CD14-positive monocyte (primary cell): ENCODE results near the gene ZBTB1. TPM values are rescaled to one million over a fixed set of nuclear protein-coding genes. Genes with fewer than 3 reads are reported as not detected.

ENCODE experiments used
- DNase-seq, 3 donors: peaks; one replicate each; pipeline ENCODE4 v3.0.0-alpha.2; 2011 to 2022
- H2AFZ ChIP-seq: 2 replicates; pipeline ENCODE4 v1.6.0; 2012; ENCODE audit warnings: mild to moderate bottlenecking, low read depth, low read length, inconsistent platforms; ENCODE audit not compliant: insufficient read depth, poor library complexity, severe bottlenecking
- H3K27ac ChIP-seq, 2 donors: 1 replicate in 1 of 2; 2 replicates in 1 of 2; pipeline ENCODE4 v1.5.1; 2012 to 2013; ENCODE audit warnings: low read length in 2 of 2, control low read depth in 1 of 2, inconsistent platforms in 1 of 2, low read depth in 1 of 2, mild to moderate bottlenecking in 1 of 2
- H3K27me3 ChIP-seq, 2 donors: one replicate each; pipeline versions ENCODE4 v1.6.0 to v1.6.1; 2011 to 2013; ENCODE audit warnings: low read length in 2 of 2; ENCODE audit not compliant: control insufficient read depth in 2 of 2, insufficient read depth in 2 of 2
- H3K36me3 ChIP-seq, 2 donors: replicated peaks in 1 of 2; 1 replicate in 1 of 2; 2 replicates in 1 of 2; pipeline versions ENCODE4 v1.5.1 to v1.6.1; 2012 to 2013; ENCODE audit warnings: low read length in 2 of 2, control low read depth in 1 of 2, inconsistent platforms in 1 of 2, mild to moderate bottlenecking in 1 of 2; ENCODE audit not compliant: insufficient read depth in 2 of 2, control insufficient read depth in 1 of 2
- H3K4me1 ChIP-seq, 2 donors: 1 replicate in 1 of 2; 2 replicates in 1 of 2; pipeline versions ENCODE4 v1.5.1 to v1.6.1; 2012 to 2013; ENCODE audit warnings: low read length in 2 of 2, control low read depth in 1 of 2, inconsistent platforms in 1 of 2, mild to moderate bottlenecking in 1 of 2, moderate library complexity in 1 of 2; ENCODE audit not compliant: insufficient read depth in 2 of 2, control insufficient read depth in 1 of 2
- H3K4me2 ChIP-seq: replicated peaks from 2 replicates; pipeline ENCODE3; 2012; ENCODE audit warnings: low read length, moderate library complexity, mild to moderate bottlenecking; ENCODE audit not compliant: poor library complexity, severe bottlenecking; ENCODE audit errors: extremely low read depth
- H3K4me3 ChIP-seq, 3 experiments: fragments of 200-600 bp in 1 of 3; sonication (generic) in 1 of 3; replicated peaks in 1 of 3; 1 replicate in 2 of 3; 2 replicates in 1 of 3; pipeline ENCODE4 v1.5.1; 2011 to 2013; ENCODE audit warnings: low read length in 3 of 3, mild to moderate bottlenecking in 3 of 3, control low read depth in 2 of 3, low read depth in 2 of 3, inconsistent platforms in 1 of 3, moderate library complexity in 1 of 3
- H3K79me2 ChIP-seq: 2 replicates; pipeline ENCODE4 v1.6.0; 2012; ENCODE audit warnings: mild to moderate bottlenecking, control low read depth, inconsistent platforms, low read length, moderate library complexity; ENCODE audit not compliant: insufficient read depth
- H3K9ac ChIP-seq: 2 replicates; pipeline ENCODE4 v1.6.0; 2017; ENCODE audit warnings: low read length, mild to moderate bottlenecking; ENCODE audit not compliant: insufficient read depth, poor library complexity, severe bottlenecking
- H3K9me3 ChIP-seq, 2 donors: replicated peaks in 1 of 2; 1 replicate in 1 of 2; 2 replicates in 1 of 2; pipeline versions ENCODE4 v1.5.1 to v1.6.1; 2012 to 2013; ENCODE audit warnings: low read length in 2 of 2, control low read depth in 1 of 2; ENCODE audit not compliant: control insufficient read depth in 1 of 2, insufficient read depth in 1 of 2
- H4K20me1 ChIP-seq: 2 replicates; pipeline ENCODE4 v1.6.0; 2012; ENCODE audit warnings: mild to moderate bottlenecking, low read length, control low read depth, moderate library complexity; ENCODE audit not compliant: insufficient read depth
- H3K27ac Mint-ChIP-seq, 7 donors: one replicate each; pipeline ENCODE4 v1.8.0; 2020; ENCODE audit warnings: mild to moderate bottlenecking in 7 of 7, mixed read lengths in 7 of 7, moderate library complexity in 6 of 7, inconsistent platforms in 2 of 7
- H3K27me3 Mint-ChIP-seq, 3 donors: one replicate each; pipeline ENCODE4 v1.8.0; 2021 to 2022; ENCODE audit warnings: low read depth in 3 of 3, mild to moderate bottlenecking in 3 of 3, mixed read lengths in 3 of 3, moderate library complexity in 3 of 3, inconsistent platforms in 1 of 3
- H3K36me3 Mint-ChIP-seq, 2 donors: one replicate each; pipeline ENCODE4 v1.8.0; 2020; ENCODE audit warnings: mixed read lengths in 2 of 2, inconsistent platforms in 1 of 2, mild to moderate bottlenecking in 1 of 2
- H3K4me1 Mint-ChIP-seq: one replicate; pipeline ENCODE4 v1.8.0; 2020; ENCODE audit warnings: mild to moderate bottlenecking, mixed read lengths
- H3K4me3 Mint-ChIP-seq, 2 donors: one replicate each; pipeline ENCODE4 v1.8.0; 2020; ENCODE audit warnings: mild to moderate bottlenecking in 2 of 2, mixed read lengths in 2 of 2, moderate library complexity in 1 of 2
- H3K9me3 Mint-ChIP-seq, 7 donors: one replicate each; pipeline ENCODE4 v1.8.0; 2020 to 2022; ENCODE audit warnings: mixed read lengths in 7 of 7, mild to moderate bottlenecking in 6 of 7, moderate library complexity in 6 of 7, inconsistent platforms in 2 of 7
- WGBS: methylation state at CpG from one replicate; pipeline ENCODE4 v1.1.5; 2013; ENCODE audit warnings: missing lambda C conversion rate; ENCODE audit not compliant: insufficient coverage; 5-methylcytosine and 5-hydroxymethylcytosine counted together
- intact Hi-C, 2 donors: fragments of 100-400 bp; cut with micrococcal nuclease; formaldehyde crosslinking; loops; one replicate each; pipeline versions ENCODE4 v1.15.0 to v1.15.1; 2023
- polyA plus RNA-seq, 3 donors: library from polyadenylated mRNA; depleted of rRNA in 1 of 3; unstranded in 2 of 3; stranded (reverse) in 1 of 3; fragments of 300-500 nt in 2 of 3; fragments of >200 nt in 1 of 3; fragmentation: Illumina TruSeq in 2 of 3; gene quantifications; 1 replicate in 2 of 3; 2 replicates in 1 of 3; pipeline ENCODE4 v1.2.3, GENCODE V29; 2012 to 2021
- small RNA-seq: library from RNA; depleted of rRNA; stranded (forward); fragments of <200 nt; gene quantifications from one replicate; pipeline ENCODE3, GENCODE V24; 2012; ENCODE audit warnings: low read depth; ENCODE audit not compliant: insufficient read length
- TF ChIP-seq, protein P1 (sequence below): fragments of 200-600 bp; IDR thresholded peaks from one replicate; pipeline ENCODE4 v1.8.0; 2022; ENCODE audit warnings: antibody characterized with exemption, mild to moderate bottlenecking

ZBTB1 gene
- polyA plus RNA-seq, 3 donors = 27.7 to 45.4 (median 33.4) TPM

DNA sequence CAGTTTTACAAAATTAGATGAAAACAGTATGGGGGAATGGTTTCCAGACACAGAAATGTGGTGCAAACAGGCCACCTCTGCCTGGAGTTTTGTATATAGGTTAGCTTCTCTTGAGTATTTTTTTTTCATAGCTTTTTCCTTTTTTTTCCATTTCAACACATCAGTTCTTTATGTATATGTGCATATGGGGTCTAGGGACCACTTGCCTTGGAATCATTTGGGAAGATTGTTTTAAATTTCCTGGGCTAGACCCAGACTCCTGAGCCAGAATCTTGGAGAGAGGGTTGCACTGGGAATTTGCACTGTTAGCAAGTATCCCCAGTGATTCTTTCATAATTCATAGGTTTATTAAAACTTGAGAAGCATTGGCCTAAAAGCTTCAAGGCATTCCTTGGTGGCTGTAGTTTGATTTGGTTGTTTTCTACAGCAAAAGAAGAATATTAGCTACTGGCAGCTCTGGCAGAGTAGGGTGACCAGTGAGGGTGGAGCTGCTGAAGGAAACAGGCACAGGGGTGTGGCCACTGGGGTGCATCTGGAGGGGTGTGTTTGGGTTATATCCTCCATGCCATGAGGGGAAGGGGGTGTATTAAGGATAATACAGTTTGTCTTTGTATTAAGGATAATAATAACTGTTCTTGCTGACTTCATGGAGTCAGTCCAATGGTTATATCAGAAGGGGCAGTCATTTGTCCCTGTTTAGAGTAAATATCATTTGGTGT, 68.0 kb downstream of the ZBTB1 start:
- no peak overlapping the region for H3K4me2 ChIP-seq
- no peaks in the 10 kb centered on the region for H4K20me1 ChIP-seq
- no peaks in the 10 kb centered on the region for H3K9me3 ChIP-seq
- no peak overlapping the region for H2AFZ ChIP-seq
- H3K9ac ChIP-seq = no peak overlapping the region
- Mint-ChIP-seq H3K27me3 (peaks cover 0 to 4% (median 2%) of the 10 kb centered on the region in 3 donors), H3K4me1 (no peaks in the 10 kb centered on the region), H3K36me3 (no peaks in the 10 kb centered on the region), H3K27ac (no peak overlapping the region), H3K9me3 (peaks cover 0 to 3% (median 0%) of the 10 kb centered on the region in 7 donors), H3K4me3 (no peak overlapping the region)
- no peak for DNase-seq
- no peak overlapping the region for H3K4me3 ChIP-seq
- H3K36me3 ChIP-seq = no peaks in the 10 kb centered on the region
- no peaks in the 10 kb centered on the region for H3K27me3 ChIP-seq
- intact Hi-C loops = no loop called here
- H3K27ac ChIP-seq = no peak overlapping the region
- H3K79me2 ChIP-seq = no peaks in the 10 kb centered on the region
- no peaks in the 10 kb centered on the region for H3K4me1 ChIP-seq
- TF ChIP-seq, protein P1, sequence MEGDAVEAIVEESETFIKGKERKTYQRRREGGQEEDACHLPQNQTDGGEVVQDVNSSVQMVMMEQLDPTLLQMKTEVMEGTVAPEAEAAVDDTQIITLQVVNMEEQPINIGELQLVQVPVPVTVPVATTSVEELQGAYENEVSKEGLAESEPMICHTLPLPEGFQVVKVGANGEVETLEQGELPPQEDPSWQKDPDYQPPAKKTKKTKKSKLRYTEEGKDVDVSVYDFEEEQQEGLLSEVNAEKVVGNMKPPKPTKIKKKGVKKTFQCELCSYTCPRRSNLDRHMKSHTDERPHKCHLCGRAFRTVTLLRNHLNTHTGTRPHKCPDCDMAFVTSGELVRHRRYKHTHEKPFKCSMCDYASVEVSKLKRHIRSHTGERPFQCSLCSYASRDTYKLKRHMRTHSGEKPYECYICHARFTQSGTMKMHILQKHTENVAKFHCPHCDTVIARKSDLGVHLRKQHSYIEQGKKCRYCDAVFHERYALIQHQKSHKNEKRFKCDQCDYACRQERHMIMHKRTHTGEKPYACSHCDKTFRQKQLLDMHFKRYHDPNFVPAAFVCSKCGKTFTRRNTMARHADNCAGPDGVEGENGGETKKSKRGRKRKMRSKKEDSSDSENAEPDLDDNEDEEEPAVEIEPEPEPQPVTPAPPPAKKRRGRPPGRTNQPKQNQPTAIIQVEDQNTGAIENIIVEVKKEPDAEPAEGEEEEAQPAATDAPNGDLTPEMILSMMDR = no peak

DNA sequence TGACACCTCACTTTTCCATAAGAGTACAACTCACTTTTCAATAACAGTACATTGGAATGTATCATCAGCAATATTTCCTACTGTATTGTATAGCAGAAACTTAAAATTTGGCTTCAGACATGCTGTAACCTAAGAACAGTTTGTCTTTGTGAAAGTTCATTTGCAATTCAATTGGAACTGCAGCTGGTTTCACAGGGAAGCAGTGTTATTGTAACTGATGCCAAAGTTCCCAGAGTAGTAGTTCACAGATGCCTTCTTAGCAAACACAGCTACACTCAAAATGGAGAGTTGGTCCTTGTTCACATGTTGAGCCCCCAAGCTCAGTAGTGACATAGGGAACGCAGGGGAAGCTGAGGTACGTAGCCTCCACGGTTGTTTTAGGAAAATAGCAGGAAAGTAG, 68.5 kb downstream of the ZBTB1 start:
- Histone ChIP-seq H3K4me2 (no peak overlapping the region), H3K9ac (no peak overlapping the region), H3K4me3 (no peak overlapping the region), H3K27me3 (no peaks in the 10 kb centered on the region), H3K27ac (no peak overlapping the region), H3K4me1 (no peaks in the 10 kb centered on the region), H2AFZ (no peak overlapping the region), H3K9me3 (no peaks in the 10 kb centered on the region), H4K20me1 (no peaks in the 10 kb centered on the region), H3K79me2 (no peaks in the 10 kb centered on the region), H3K36me3 (no peaks in the 10 kb centered on the region)
- peaks cover 0 to 3% (median 0%) of the 10 kb centered on the region in 7 donors for H3K9me3 Mint-ChIP-seq
- TF ChIP-seq, protein P1 = no peak
- DNase-seq = no peak
- intact Hi-C loops = no loop called here
- H3K27me3 Mint-ChIP-seq = peaks cover 0 to 4% (median 2%) of the 10 kb centered on the region in 3 donors
- H3K4me3 Mint-ChIP-seq = no peak overlapping the region
- H3K36me3 Mint-ChIP-seq = no peaks in the 10 kb centered on the region
- H3K27ac Mint-ChIP-seq = no peak overlapping the region
- no peaks in the 10 kb centered on the region for H3K4me1 Mint-ChIP-seq
- whole genome bisulfite sequencing = no CpG with 5 or more reads among the region's 3 CpGs

Small RNA genes within 50 kb of the gene (small RNA-seq; reads per million reads assigned to genes)
- not detected for gene AL049869.4

Other genes starting within 250 kb of the ZBTB1 start
- under 1 TPM in 1 of 3 donors, not detected in 2; 0.04 TPM for gene ESR2, start 210.4 kb upstream of the ZBTB1 start, polyA plus RNA-seq
- gene MTHFD1, start 116.4 kb upstream of the ZBTB1 start, polyA plus RNA-seq = 10 to 100 TPM; 11.8 to 21.3 (median 14.3) TPM
- gene AKAP5, start 39.3 kb upstream of the ZBTB1 start, polyA plus RNA-seq = not detected
- 1 to 10 TPM; 3.2 to 8.7 (median 3.9) TPM for gene ZBTB25, start 932 bp upstream of the ZBTB1 start, polyA plus RNA-seq
- under 1 TPM in 2 of 3 donors, not detected in 1; 0.17 to 0.41 TPM for gene HSPA2, start 36.0 kb downstream of the ZBTB1 start, polyA plus RNA-seq
- under 1 TPM in 1 of 3 donors, not detected in 2; 0.38 TPM for gene PPP1R36, start 45.2 kb downstream of the ZBTB1 start, polyA plus RNA-seq
- 10 to 100 TPM in 2 of 3 donors, 1 to 10 TPM in 1; 6.3 to 21.6 (median 13.0) TPM for gene PLEKHG3, start 199.7 kb downstream of the ZBTB1 start, polyA plus RNA-seq